Skeletal muscle tissue (tissue), 4 donors: ENCODE data around the gene ZNF99. TPM values are rescaled to one million over a fixed set of nuclear protein-coding genes. Genes with fewer than 3 reads are reported as not detected.
A peak's percentile ranks its signal among the peaks of the same experiment; 100 is the strongest.
"Not testable (repeated sequence)": the region's sequence is repeated elsewhere in the genome, so short reads cannot be mapped to it uniquely, and the experiment has no call there.

Experiments used
- H3K27ac ChIP-seq: one replicate; pipeline ENCODE4 v1.7.0; 2013; ENCODE audit warnings: mild to moderate bottlenecking, low read depth, low read length, inconsistent platforms
- H3K27me3 ChIP-seq, 3 donors: one replicate each; pipeline ENCODE4 v1.7.0; 2013; ENCODE audit warnings: low read length in 3 of 3; ENCODE audit not compliant: control insufficient read depth in 3 of 3, insufficient read depth in 3 of 3
- H3K36me3 ChIP-seq, 3 donors: one replicate each; pipeline ENCODE4 v1.7.0; 2013; ENCODE audit warnings: low read length in 3 of 3; ENCODE audit not compliant: control insufficient read depth in 3 of 3, insufficient read depth in 3 of 3
- H3K4me1 ChIP-seq, 3 donors: one replicate each; pipeline ENCODE4 v1.7.0; 2013; ENCODE audit warnings: low read length in 3 of 3, mild to moderate bottlenecking in 3 of 3; ENCODE audit not compliant: control insufficient read depth in 3 of 3, insufficient read depth in 3 of 3
- H3K4me3 ChIP-seq, 3 donors: one replicate each; pipeline ENCODE4 v1.7.0; 2013; ENCODE audit warnings: low read length in 3 of 3
- H3K9ac ChIP-seq, 3 donors: one replicate each; pipeline ENCODE4 v1.7.0; 2013; ENCODE audit warnings: low read length in 3 of 3, mild to moderate bottlenecking in 3 of 3, moderate library complexity in 2 of 3, low read depth in 1 of 3
- H3K9me3 ChIP-seq, 3 donors: one replicate each; pipeline ENCODE4 v1.7.0; 2013; ENCODE audit warnings: low read length in 3 of 3; ENCODE audit not compliant: control insufficient read depth in 3 of 3
- total RNA-seq: library from RNA; depleted of rRNA; stranded (reverse); fragments of >200 nt; gene quantifications from one replicate; pipeline ENCODE4 v1.2.3, GENCODE V29; 2014
- donor health status: Osteomylitis.

Gene ZNF99
- total RNA-seq = under 0.01 TPM

- no peaks in the 10 kb centered on the region for H3K27me3 ChIP-seq
- H3K4me3 ChIP-seq = peak within 1 kb of the TSS in 2 of 3 donors; percentile 51 to 65
- no peaks in the 10 kb centered on the region for H3K4me1 ChIP-seq
- H3K9me3 ChIP-seq = peaks cover 0 to 2% (median 0%) of the 10 kb centered on the region in 3 donors
- H3K9ac ChIP-seq = no peak within 1 kb of the TSS
- H3K27ac ChIP-seq = no peak within 1 kb of the TSS
- H3K36me3 ChIP-seq = no peaks in the 10 kb centered on the region
These were observed at the start of gene ZNF99 for GRCh38 chr19:22783651-22784410. ZNF99 (minus strand) TSS chr19:22784151; CDS start chr19:22784016, 135 bp downstream.

GRCh38 chr19:22832031-22832762 lies 48.2 kb upstream of the ZNF99 start, which contains the start of gene ZNF723:
ZNF723 (plus strand) TSS chr19:22832291; CDS start chr19:22832380, 89 bp downstream.
- no peak within 1 kb of the TSS for H3K4me3 ChIP-seq
- H3K9me3 ChIP-seq = no peaks in the 10 kb centered on the region
- H3K9ac ChIP-seq = no peak within 1 kb of the TSS
- no peaks in the 10 kb centered on the region for H3K4me1 ChIP-seq
- no peaks in the 10 kb centered on the region for H3K27me3 ChIP-seq
- H3K36me3 ChIP-seq = no peaks in the 10 kb centered on the region
- no peak within 1 kb of the TSS for H3K27ac ChIP-seq

- Histone ChIP-seq H3K27ac (no peak overlapping the region), H3K27me3 (no peaks in the 10 kb centered on the region), H3K9me3 (no peaks in the 10 kb centered on the region), H3K4me1 (no peaks in the 10 kb centered on the region), H3K4me3 (no peak overlapping the region), H3K36me3 (no peaks in the 10 kb centered on the region), H3K9ac (no peak overlapping the region)
These were observed 47.3 kb upstream of the ZNF99 start for GRCh38 chr19:22831211-22831610.

GRCh38 chr19:22814124-22814523 lies 30.2 kb upstream of the ZNF99 start:
- H3K9ac ChIP-seq = no peak overlapping the region
- no peaks in the 10 kb centered on the region for H3K4me1 ChIP-seq
- no peaks in the 10 kb centered on the region for H3K27me3 ChIP-seq
- H3K36me3 ChIP-seq = no peaks in the 10 kb centered on the region
- H3K27ac ChIP-seq = no peak overlapping the region
- H3K9me3 ChIP-seq = peaks cover 0 to 6% (median 3%) of the 10 kb centered on the region in 3 donors
- H3K4me3 ChIP-seq = no peak overlapping the region

- H3K27me3 ChIP-seq = peaks cover 0 to 6% (median 0%) of the 10 kb centered on the region in 3 donors
- peaks cover 0 to 3% (median 2%) of the 10 kb centered on the region in 3 donors for H3K9me3 ChIP-seq
- H3K9ac ChIP-seq = no peak overlapping the region
- no peaks in the 10 kb centered on the region for H3K36me3 ChIP-seq
- no peak overlapping the region for H3K27ac ChIP-seq
- no peak overlapping the region for H3K4me3 ChIP-seq
- no peaks in the 10 kb centered on the region for H3K4me1 ChIP-seq
These were observed 23.3 kb upstream of the ZNF99 start for GRCh38 chr19:22807061-22807835.

GRCh38 chr19:22806418-22806817 lies 22.5 kb upstream of the ZNF99 start:
- H3K36me3 ChIP-seq = no peaks in the 10 kb centered on the region
- peaks cover 0 to 3% (median 2%) of the 10 kb centered on the region in 3 donors for H3K9me3 ChIP-seq
- no peak overlapping the region for H3K9ac ChIP-seq
- H3K27me3 ChIP-seq = peaks cover 0 to 6% (median 0%) of the 10 kb centered on the region in 3 donors
- no peak overlapping the region for H3K4me3 ChIP-seq
- no peak overlapping the region for H3K27ac ChIP-seq
- H3K4me1 ChIP-seq = no peaks in the 10 kb centered on the region

- Histone ChIP-seq H3K9me3 (peaks cover 0 to 2% (median 0%) of the 10 kb centered on the region in 3 donors), H3K4me3 (no peak overlapping the region), H3K9ac (no peak overlapping the region), H3K36me3 (no peaks in the 10 kb centered on the region), H3K27ac (no peak overlapping the region), H3K4me1 (no peaks in the 10 kb centered on the region), H3K27me3 (no peaks in the 10 kb centered on the region)
These were observed 13.1 kb upstream of the ZNF99 start for GRCh38 chr19:22797040-22797439.

- not testable (repeated sequence) for H3K9me3 ChIP-seq, H3K4me1 ChIP-seq, H3K4me3 ChIP-seq, H3K9ac ChIP-seq, H3K36me3 ChIP-seq, H3K27me3 ChIP-seq, H3K27ac ChIP-seq
These were observed 8.9 kb upstream of the ZNF99 start for GRCh38 chr19:22792863-22793262.

GRCh38 chr19:22735911-22736645 lies 47.9 kb downstream of the ZNF99 start:
- Histone ChIP-seq H3K4me1 (no peaks in the 10 kb centered on the region), H3K36me3 (no peaks in the 10 kb centered on the region), H3K4me3 (no peak overlapping the region), H3K27ac (no peak overlapping the region), H3K9me3 (peaks cover 0 to 15% (median 3%) of the 10 kb centered on the region in 3 donors), H3K27me3 (no peaks in the 10 kb centered on the region), H3K9ac (no peak overlapping the region)
